Measurements from ENCODE around the gene CARNS1. TPM values are rescaled to one million over a fixed set of nuclear protein-coding genes. Genes with fewer than 3 reads are reported as not detected.
A peak's percentile ranks its signal among the peaks of the same experiment; 100 is the strongest.
"Not testable (repeated sequence)": the region's sequence is repeated elsewhere in the genome, so short reads cannot be mapped to it uniquely, and the experiment has no call there.

The CARNS1 gene
- total RNA-seq, 8 experiments from 2014 or later = 0.16 to 2.1 (median 0.67) TPM

DNA sequence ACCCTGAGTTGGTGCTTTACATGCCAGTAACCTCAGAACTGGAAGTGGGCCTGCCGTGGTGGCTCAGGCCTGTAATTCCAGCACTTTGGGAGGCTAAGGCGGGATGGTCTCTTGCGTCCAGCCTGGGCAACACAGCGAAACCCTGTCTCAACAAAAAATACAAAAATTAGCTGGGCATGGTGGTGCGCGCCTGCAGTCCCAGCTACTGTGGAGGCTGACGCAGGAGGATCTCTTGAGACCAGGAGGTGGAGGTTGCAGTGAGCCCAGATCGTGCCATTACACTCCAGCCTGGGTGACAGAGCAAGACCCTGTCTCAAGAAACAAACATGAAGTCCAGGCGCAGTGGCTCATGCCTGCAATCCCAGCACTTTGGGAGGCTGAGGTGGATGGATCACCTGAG is 12.4 kb upstream of the CARNS1 start:
- H3K4me1 ChIP-seq (replicated peaks in 1 of 2) = peaks cover 16 to 20% of the 10 kb centered on the region in 2 donors
- ATAC-seq (replicated peaks in 6 of 8); H3K4me3 ChIP-seq; in situ Hi-C loops (cut with MboI; ENCODE audit: low pct_unique_long_range_greater_than_20kb in 2 of 9, low sequenced_read_pairs in 9 of 9, unreplicated experiment in 9 of 9); H3K27ac ChIP-seq: not testable (repeated sequence)
- WGBS, 10 experiments = 83 to 100% (median 92%) methylated on average over 3 to 8 of the region's 9 CpGs; no CpG with 5 or more reads in 3 of the 10 experiments

DNA sequence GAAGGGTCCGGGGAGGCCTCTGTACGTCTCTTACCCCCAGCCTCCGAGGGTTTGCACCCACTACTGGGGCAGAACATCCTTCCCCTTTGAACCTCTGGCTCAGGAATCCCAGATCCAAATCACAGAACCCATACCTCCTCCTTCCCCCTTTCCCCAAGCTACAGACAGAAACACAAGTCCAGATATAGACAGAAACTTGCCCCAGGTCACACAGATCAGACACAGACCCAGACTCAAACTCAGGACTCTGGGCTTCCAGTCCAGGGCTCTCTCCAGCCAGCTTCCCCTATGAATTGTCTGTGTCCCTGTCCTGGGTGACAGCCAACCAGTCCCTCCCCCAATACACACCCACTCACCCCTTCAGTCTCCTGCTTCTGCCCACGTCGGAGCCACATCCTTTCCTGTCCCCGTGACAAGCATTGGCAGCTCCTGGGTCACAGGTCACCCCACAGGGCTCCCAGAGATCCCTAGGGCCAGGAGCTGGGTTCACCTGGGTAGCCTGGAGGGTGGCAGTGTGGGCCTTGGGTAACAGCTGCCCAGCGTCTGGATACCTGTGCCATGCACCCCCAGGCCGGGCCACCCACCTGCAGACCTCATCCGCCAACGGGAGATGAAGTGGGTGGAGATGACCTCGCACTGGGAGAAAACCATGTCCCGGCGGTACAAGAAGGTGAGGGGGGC is 10.8 kb upstream of the CARNS1 start:
- no peak for ATAC-seq (replicated peaks in 6 of 8)
- no peak overlapping the region for H3K27ac ChIP-seq
- in situ Hi-C loops (cut with MboI; ENCODE audit: low pct_unique_long_range_greater_than_20kb in 2 of 9, low sequenced_read_pairs in 9 of 9, unreplicated experiment in 9 of 9) = no loop called here
- 70 to 100% (median 82%) methylated on average over 1 to 2 of the region's 13 CpGs; no CpG with 5 or more reads in 6 of the 10 experiments for WGBS, 10 experiments
- no peak overlapping the region for H3K4me3 ChIP-seq
- peaks cover 16 to 22% of the 10 kb centered on the region in 2 donors for H3K4me1 ChIP-seq (replicated peaks in 1 of 2)

DNA sequence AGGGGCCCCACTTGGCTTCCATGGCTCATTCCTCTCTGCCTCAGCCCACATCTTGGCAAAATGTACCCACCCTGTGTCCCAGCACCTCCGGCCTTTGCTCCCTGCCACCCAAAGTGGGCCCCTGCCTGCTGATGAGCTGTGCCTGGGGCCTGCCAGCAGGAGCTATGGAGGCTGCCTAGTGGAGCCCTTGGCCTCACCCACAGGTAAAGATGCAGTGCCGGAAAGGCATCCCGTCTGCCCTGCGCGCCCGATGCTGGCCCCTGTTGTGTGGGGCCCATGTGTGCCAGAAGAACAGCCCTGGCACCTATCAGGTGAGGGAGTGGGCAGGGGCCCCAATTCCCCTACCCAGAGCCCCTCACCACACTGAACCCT is 10.3 kb upstream of the CARNS1 start:
- no peak overlapping the region for H3K27ac ChIP-seq
- in situ Hi-C loops (cut with MboI; ENCODE audit: low pct_unique_long_range_greater_than_20kb in 2 of 9, low sequenced_read_pairs in 9 of 9, unreplicated experiment in 9 of 9) = no loop called here
- WGBS, 10 experiments = no CpG with 5 or more reads among the region's 6 CpGs

DNA sequence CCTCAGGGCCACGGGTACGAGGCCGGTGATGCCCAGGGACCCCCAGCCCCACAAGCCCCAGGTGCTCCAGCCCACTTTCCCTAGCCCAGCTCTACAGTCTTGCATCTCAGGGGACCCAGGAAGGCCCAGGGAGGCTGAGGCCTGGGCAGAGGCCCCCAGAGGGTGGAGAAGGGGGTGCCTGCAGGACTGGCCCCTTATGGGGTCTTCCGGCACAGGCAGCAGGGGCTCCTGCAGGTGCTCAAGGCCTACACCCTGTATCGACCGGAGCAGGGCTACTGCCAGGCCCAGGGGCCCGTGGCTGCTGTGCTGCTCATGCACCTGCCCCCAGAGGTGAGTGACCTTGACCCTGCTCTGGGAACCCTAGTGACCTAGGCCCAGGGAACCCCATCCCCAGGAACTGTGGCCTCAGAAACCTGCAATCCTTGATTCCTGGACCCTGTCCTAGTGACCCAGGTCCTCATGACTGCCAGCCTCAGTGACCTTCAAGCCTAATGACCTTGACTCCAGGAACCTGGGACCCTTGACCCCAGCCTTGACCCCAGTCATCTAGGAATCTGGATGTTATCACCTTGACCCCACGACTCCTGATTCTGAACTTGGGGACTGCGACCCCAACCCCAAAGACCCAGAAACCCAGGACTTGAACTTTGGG is 9.7 kb upstream of the CARNS1 start:
- in situ Hi-C loops (cut with MboI; ENCODE audit: low pct_unique_long_range_greater_than_20kb in 2 of 9, low sequenced_read_pairs in 9 of 9, unreplicated experiment in 9 of 9) = no loop called here
- ATAC-seq (replicated peaks in 6 of 8) = no peak
- Histone ChIP-seq H3K4me3 (no peak overlapping the region), H3K27ac (no peak overlapping the region), H3K4me1 (replicated peaks in 1 of 2) (peaks cover 17 to 23% of the 10 kb centered on the region in 2 donors)
- WGBS, 10 experiments = 0 to 82% (median 43%) methylated on average over 1 to 2 of the region's 9 CpGs; no CpG with 5 or more reads in 7 of the 10 experiments

More for the DNA sequence above, 10.3 kb upstream of the CARNS1 start:
- peaks cover 19 to 23% of the 10 kb centered on the region in 2 donors for H3K4me1 ChIP-seq (replicated peaks in 1 of 2)
- ATAC-seq (replicated peaks in 6 of 8) = no peak
- no peak overlapping the region for H3K4me3 ChIP-seq

DNA sequence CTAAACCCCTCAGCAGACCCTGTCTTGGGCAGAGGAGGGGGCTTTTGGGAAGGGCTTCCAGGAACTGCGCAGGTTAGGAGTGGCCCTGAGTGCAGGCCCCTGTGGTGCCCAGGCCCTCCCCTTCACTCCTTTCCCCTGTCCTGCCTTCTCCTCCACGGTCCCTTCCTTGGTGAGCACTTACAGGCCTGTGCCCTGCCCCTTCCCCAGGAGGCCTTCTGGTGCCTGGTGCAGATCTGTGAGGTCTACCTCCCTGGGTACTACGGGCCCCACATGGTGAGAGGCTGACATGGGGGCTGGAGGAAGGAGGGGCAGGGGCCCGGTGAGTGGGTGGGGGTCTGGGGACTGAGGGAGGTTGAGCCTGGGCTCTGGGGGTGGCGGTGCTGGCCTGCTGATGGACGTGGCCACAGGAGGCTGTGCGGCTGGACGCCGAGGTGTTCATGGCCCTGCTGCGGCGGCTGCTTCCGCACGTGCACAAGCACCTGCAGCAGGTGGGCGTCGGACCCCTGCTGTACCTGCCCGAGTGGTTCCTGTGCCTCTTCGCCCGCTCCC is 9.0 kb upstream of the CARNS1 start:
- ATAC-seq (replicated peaks in 6 of 8) = no peak
- in situ Hi-C loops (cut with MboI; ENCODE audit: low pct_unique_long_range_greater_than_20kb in 2 of 9, low sequenced_read_pairs in 9 of 9, unreplicated experiment in 9 of 9) = no loop called here
- H3K4me1 ChIP-seq (replicated peaks in 1 of 2) = peaks cover 17 to 23% of the 10 kb centered on the region in 2 donors
- no peak overlapping the region for H3K4me3 ChIP-seq
- WGBS, 10 experiments = 90% methylated on average over 2 of the region's 18 CpGs; no CpG with 5 or more reads in 9 of the 10 experiments
- H3K27ac ChIP-seq = no peak overlapping the region

DNA sequence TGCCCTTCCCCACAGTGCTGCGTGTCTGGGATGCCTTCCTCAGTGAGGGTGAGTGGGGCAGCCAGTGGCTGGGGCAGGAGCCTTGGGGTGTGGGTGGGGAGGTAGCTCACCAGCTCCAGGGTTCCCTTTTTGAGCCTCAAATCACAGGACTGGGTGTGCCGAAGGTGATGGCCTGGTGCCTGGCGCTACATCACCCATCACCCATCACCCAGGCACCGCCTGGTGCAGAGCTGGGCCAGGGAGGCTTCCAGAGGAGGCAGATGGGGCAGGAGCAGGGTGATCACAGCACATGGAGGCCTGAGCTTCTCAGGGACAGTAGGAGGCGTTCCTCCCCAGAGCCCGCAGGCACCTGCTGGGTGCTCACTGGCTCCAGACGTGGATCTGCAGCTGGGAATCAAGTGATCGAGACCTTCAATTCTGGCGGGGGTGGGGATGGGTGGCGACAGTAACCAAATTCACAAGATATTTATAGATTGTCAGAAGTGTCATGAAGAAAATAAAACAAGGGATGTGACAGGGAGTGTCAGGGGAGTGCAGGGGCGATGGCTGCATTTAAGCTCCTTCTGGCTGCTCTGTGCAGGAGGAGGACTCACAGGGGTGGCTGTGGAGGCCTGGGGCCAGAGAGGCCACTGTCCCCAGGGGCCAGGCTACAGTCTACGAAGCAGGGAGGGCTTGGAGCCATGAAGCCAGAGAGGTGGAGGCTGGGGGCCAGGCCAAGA is 8.3 kb upstream of the CARNS1 start:
- H3K4me1 ChIP-seq (replicated peaks in 1 of 2) = peaks cover 17 to 21% of the 10 kb centered on the region in 2 donors
- H3K4me3 ChIP-seq = no peak overlapping the region
- ATAC-seq (replicated peaks in 6 of 8) = peak; percentile 6 to 74 (median 28)
- in situ Hi-C loops (cut with MboI; ENCODE audit: low pct_unique_long_range_greater_than_20kb in 2 of 9, low sequenced_read_pairs in 9 of 9, unreplicated experiment in 9 of 9) = no loop called here
- WGBS, 10 experiments = 0 to 80% (median 68%) methylated on average over 1 to 6 of the region's 12 CpGs; no CpG with 5 or more reads in 6 of the 10 experiments
- H3K27ac ChIP-seq = no peak overlapping the region

DNA sequence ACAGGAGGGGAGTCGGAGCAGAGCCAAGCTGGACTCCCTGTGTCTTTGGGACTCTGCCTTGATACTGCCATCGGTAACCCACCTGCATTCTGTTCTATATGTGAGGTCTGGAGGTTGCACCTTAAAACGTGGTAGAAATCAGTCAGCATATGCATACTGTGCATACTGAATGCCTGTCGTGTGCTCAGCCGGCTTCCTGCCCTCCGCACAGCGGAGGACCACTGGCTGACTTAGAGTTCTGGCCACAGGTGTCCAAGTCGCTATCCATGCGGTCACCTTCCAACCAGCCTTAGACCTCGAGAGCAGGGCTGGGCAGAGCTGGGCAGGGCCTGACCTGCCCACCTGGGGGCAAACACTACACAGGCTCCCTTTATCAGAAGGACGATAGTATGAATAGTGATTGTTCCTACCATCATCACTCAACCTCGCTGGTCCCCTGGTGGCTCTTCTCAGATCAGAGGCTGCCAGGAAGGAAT is 7.8 kb upstream of the CARNS1 start:
- in situ Hi-C loops (cut with MboI; ENCODE audit: low pct_unique_long_range_greater_than_20kb in 2 of 9, low sequenced_read_pairs in 9 of 9, unreplicated experiment in 9 of 9) = no loop called here
- H3K4me1 ChIP-seq (replicated peaks in 1 of 2) = peaks cover 17 to 19% of the 10 kb centered on the region in 2 donors
- H3K4me3 ChIP-seq = no peak overlapping the region
- 20 to 100% (median 63%) methylated on average over 1 to 5 of the region's 12 CpGs; no CpG with 5 or more reads in 2 of the 10 experiments for WGBS, 10 experiments
- no peak for ATAC-seq (replicated peaks in 6 of 8)
- no peak overlapping the region for H3K27ac ChIP-seq

DNA sequence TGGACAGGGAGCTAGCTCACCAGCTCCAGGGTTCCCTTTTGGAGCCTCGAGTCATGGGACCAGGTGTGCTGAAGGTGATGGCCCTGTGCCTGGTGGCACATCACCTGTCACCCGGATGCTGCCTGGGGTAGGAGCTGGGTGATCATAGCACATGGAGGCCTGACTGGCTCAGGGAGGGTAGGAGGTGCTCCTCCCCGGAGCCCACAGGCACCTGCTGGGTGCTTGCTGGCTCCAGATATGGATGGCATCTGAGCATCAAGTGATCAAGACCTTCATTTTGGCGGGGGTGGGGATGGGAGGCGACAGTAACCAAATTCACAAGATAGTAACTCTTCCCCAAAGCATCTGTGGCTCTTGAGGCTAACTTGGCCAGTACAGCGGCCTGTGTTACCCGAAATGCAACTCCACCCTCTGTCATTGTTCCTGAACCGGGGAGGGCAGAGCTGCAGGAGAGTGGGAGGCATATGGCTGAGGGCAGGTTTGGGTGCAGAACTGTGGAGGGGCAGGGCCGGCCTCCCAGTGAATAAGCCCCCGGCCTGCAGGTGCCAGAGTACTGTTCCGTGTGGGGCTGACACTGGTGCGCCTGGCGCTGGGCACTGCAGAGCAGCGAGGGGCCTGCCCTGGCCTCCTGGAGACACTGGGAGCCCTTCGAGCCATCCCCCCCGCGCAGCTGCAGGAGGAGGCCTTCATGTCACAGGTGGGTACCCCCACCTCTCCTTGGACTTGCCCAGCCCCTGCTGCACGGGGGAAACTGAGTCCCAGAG is 6.9 kb upstream of the CARNS1 start:
- peaks cover 17 to 19% of the 10 kb centered on the region in 2 donors for H3K4me1 ChIP-seq (replicated peaks in 1 of 2)
- no peak for ATAC-seq (replicated peaks in 6 of 8)
- H3K27ac ChIP-seq = no peak overlapping the region
- in situ Hi-C loops (cut with MboI; ENCODE audit: low pct_unique_long_range_greater_than_20kb in 2 of 9, low sequenced_read_pairs in 9 of 9, unreplicated experiment in 9 of 9) = no loop called here
- no peak overlapping the region for H3K4me3 ChIP-seq
- 25 to 100% (median 73%) methylated on average over 1 to 6 of the region's 18 CpGs; no CpG with 5 or more reads in 4 of the 10 experiments for whole genome bisulfite sequencing, 10 experiments

DNA sequence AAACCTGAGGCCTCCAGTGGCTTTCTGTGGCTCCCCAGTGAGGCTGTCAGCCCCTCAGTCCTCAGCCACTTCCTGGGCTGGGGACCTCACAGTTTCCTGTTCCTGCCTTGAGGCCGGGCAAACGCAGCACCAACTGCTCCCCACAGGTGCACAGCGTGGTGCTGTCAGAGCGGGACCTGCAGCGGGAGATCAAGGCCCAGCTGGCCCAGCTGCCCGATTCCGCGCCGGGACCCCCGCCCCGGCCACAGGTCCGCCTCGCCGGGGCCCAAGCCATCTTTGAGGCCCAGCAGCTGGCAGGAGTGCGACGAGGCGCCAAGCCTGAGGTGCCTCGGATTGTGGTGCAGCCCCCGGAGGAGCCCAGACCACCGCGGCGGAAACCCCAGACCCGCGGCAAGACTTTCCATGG is 6.2 kb upstream of the CARNS1 start:
- 70 to 80% methylated on average over 1 to 2 of the region's 24 CpGs; no CpG with 5 or more reads in 8 of the 10 experiments for WGBS, 10 experiments
- no peak for ATAC-seq (replicated peaks in 6 of 8)
- in situ Hi-C loops (cut with MboI; ENCODE audit: low pct_unique_long_range_greater_than_20kb in 2 of 9, low sequenced_read_pairs in 9 of 9, unreplicated experiment in 9 of 9) = no loop called here
- no peak overlapping the region for H3K27ac ChIP-seq
- no peak overlapping the region for H3K4me3 ChIP-seq
- peaks cover 17 to 19% of the 10 kb centered on the region in 2 donors for H3K4me1 ChIP-seq (replicated peaks in 1 of 2)

DNA sequence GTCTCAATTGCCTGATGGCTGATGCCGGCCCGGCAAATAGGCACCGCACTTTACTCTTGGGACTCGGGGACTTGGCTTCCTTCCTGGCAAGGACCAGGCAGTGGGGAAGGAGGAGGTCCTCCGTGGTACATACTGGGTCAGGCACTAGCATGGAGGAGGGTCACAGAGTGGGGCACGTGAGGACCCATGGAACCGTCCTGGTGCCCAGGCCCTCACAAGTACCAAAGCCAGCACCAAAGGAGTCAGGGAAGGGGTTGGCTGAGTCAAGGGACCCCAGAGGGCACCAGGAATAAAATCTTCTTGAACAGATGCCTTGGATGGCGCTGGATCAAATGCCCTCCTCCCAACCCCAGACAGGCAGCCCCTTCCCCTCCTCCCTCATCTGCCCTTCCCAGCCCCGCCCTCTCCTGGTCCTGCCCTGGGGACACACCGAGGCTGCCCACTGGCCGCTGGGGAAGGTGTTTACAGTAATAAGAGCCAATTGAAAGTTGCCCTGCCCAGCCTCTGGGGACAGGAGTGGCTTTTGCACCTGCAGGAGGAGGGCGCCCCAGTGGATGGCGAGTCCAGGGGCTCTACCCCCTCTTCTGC is 5.6 kb upstream of the CARNS1 start:
- peak in 4 of 8 experiments; percentile 10 to 31 (median 16) for ATAC-seq (replicated peaks in 6 of 8)
- no peak overlapping the region for H3K4me3 ChIP-seq

DNA sequence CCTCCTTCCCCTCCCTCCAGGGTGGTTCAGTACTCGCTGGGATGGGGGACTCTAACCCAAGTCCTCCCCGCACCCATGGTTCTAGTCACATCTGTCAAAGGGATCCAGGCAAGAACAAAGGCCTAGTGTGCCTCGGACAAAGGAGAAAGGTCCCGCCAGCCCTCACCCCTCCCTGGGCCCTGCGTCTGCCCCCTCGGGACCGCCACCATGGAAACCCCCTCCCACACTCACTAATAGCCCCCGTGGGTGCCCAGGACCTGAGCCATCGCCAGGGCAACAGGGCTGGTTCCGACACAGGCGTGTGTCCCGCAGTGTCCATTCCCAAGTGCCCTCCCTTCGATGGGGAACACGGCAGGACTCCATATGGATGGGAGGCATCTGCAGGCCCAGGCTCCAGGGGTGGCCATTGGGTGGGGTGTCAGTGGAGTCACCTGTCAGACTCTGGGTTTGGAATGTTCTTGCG is 5.1 kb upstream of the CARNS1 start:
- 73% methylated on average over 5 of the region's 15 CpGs; no CpG with 5 or more reads in 9 of the 10 experiments for WGBS, 10 experiments
- H3K4me3 ChIP-seq = no peak overlapping the region
- no peak overlapping the region for H3K27ac ChIP-seq
- peak in 5 of 8 experiments; percentile 16 to 45 (median 27) for ATAC-seq (replicated peaks in 6 of 8)
- in situ Hi-C loops (cut with MboI; ENCODE audit: low pct_unique_long_range_greater_than_20kb in 2 of 9, low sequenced_read_pairs in 9 of 9, unreplicated experiment in 9 of 9) = no loop called here
- H3K4me1 ChIP-seq (replicated peaks in 1 of 2) = peaks cover 17 to 19% of the 10 kb centered on the region in 2 donors

More for the DNA sequence above, 5.6 kb upstream of the CARNS1 start:
- peaks cover 17 to 19% of the 10 kb centered on the region in 2 donors for H3K4me1 ChIP-seq (replicated peaks in 1 of 2)
- no peak overlapping the region for H3K27ac ChIP-seq
- in situ Hi-C loops (cut with MboI; ENCODE audit: low pct_unique_long_range_greater_than_20kb in 2 of 9, low sequenced_read_pairs in 9 of 9, unreplicated experiment in 9 of 9) = no loop called here
- WGBS, 10 experiments = 20 to 75% (median 49%) methylated on average over 1 to 4 of the region's 13 CpGs; no CpG with 5 or more reads in 6 of the 10 experiments
